Measurements from ENCODE around the gene CYP46A1.
"Not testable (repeated sequence)": the region's sequence is repeated elsewhere in the genome, so short reads cannot be mapped to it uniquely, and the experiment has no call there.

Gene CYP46A1
- 0.04 to 0.36 reads per million in 2 experiments for total RNA-seq

DNA sequence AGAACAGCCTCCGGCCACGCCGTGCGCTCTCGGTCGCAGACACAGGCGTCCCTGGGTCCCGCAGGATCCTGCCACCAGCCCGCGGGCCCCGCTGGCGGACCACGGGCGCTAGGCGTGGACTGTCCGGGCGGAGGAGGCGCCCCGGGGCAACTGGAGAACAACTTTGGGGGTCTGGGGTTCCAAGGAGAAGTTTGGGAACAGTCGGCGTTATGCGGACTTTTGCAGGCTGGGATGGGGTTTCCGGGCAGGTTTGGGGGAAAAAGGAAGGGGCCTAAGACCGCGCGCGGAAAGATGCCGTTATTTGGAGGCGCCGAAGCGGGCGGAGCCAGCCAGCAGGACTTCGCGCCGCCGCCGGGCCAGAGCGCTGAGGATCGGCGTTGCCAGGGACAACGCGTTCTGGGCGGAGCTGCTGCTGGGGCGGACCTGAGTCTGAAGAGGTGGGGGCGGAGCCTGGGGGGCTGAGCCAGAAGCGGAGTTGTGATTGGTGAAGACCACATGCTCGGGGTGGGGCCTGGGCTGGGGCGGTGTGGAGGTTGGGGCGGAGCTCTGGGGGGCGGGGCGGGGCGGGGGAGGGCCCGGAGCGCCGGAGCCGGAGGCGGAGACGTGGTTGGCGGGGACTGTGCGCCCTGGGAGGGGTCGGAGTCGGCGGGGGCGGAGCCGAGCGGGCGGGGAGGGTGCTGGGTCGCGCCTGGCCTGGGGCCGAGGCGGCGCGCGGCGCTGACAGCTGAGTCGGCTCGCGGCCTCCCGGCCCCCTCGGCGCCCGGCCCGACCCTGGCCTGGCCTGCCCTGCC lies at the start of gene CYP46A1:
TSS of gene CYP46A1 (plus strand) at position 680 of the 791 bp plus-strand sequence. CDS start 120 bp downstream, outside the sequence.
- peak; percentile 99 for DNase-seq (ENCODE audit: low read depth)

GRCh38 chr14:99634443-99634842 lies 49.7 kb upstream of the CYP46A1 start:
- DNase-seq (ENCODE audit: low read depth) = no peak

- DNase-seq (ENCODE audit: low read depth) = no peak
Observed at GRCh38 chr14:99635116-99635515, 49.0 kb upstream of the CYP46A1 start.

GRCh38 chr14:99636487-99636886 lies 47.6 kb upstream of the CYP46A1 start:
- DNase-seq (ENCODE audit: low read depth) = no peak

- DNase-seq (ENCODE audit: low read depth) = no peak
Observed at GRCh38 chr14:99637624-99638023, 46.5 kb upstream of the CYP46A1 start.

DNA sequence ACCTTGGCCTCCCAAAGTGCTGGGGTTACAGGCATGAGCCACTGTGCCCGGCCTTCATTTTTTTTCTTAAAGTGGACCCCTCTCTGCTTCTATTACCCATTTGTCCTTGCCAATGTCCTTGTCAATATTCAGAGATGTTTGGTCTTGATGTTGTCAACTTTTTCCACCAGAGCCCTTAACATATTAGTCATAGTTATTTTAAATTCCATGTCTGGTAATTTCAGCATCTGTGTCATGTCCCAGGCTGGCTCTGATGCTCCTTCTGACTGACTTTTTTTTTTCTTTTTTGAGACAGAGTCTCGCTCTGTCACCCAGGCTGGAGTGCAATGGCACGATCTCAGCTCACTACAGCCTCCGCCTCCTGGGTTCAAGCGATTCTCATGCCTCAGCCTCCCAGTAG lies 41.3 kb upstream of the CYP46A1 start:
- DNase-seq (ENCODE audit: low read depth) = not testable (repeated sequence)

DNA sequence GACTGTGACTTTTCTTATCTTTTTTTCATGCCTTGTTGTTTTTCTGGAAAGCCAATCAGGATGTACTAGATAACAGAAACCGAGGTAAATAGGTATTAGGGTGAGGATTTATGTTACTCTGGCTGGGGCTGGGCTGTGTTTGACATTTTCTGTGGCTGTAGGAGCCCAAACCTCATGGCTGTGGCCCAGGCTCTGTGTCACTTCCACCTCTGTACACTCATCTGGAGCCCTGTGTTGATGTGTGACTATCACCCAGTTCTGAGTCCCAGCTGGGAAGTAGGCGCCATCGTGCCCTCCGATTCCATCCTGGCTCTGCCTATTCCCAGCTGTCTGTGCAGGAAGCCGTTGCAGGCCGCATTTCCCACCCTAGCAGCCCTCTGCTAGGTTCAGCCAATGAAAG lies 40.8 kb upstream of the CYP46A1 start:
- no peak for DNase-seq (ENCODE audit: low read depth)

DNA sequence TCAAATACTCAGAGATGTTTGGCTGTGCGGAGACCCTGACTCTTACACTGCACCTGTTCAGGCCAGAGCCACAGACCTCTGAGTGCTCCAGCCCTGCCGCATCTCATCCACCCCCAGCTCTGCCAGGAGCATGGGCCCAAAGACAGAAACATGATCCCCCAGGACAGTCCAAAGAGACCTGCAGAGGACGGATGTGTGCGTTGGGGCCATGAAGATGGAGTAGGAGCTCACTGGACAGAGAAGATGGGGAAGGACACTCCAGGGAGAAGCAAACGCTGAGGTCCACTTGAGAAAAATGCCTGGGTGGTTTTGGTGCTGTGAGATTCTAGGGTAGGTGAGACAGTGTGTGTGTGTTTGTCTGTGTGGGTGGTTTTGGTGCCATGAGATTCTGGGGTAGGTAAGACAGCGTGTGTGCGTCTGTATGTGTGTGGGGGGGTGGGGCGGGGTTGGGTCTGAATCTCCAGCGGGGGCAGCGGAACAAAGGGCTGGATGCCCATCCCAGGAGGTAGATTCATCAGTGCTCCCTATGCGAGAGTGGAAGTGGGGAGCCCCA lies 40.0 kb upstream of the CYP46A1 start:
- no peak for DNase-seq (ENCODE audit: low read depth)

- no peak for DNase-seq (ENCODE audit: low read depth)
Observed at GRCh38 chr14:99644723-99645544, 39.2 kb upstream of the CYP46A1 start, which contains the start of gene HHIPL1. HHIPL1 (plus strand) TSS chr14:99645129; CDS start chr14:99645208, 79 bp downstream.

GRCh38 chr14:99645545-99646505 lies 38.3 kb upstream of the CYP46A1 start:
- DNase-seq (ENCODE audit: low read depth) = no peak

- no peak for DNase-seq (ENCODE audit: low read depth)
Observed at GRCh38 chr14:99647411-99647810, 36.7 kb upstream of the CYP46A1 start.

GRCh38 chr14:99648027-99648784 lies 35.9 kb upstream of the CYP46A1 start:
- DNase-seq (ENCODE audit: low read depth) = no peak

- DNase-seq (ENCODE audit: low read depth) = no peak
Observed at GRCh38 chr14:99649219-99649618, 34.9 kb upstream of the CYP46A1 start.

GRCh38 chr14:99649643-99650042 lies 34.5 kb upstream of the CYP46A1 start:
- DNase-seq (ENCODE audit: low read depth) = no peak

GRCh38 chr14:99650189-99650588 lies 33.9 kb upstream of the CYP46A1 start:
- no peak for DNase-seq (ENCODE audit: low read depth)

GRCh38 chr14:99651953-99652746 lies 31.9 kb upstream of the CYP46A1 start:
- no peak for DNase-seq (ENCODE audit: low read depth)

DNA sequence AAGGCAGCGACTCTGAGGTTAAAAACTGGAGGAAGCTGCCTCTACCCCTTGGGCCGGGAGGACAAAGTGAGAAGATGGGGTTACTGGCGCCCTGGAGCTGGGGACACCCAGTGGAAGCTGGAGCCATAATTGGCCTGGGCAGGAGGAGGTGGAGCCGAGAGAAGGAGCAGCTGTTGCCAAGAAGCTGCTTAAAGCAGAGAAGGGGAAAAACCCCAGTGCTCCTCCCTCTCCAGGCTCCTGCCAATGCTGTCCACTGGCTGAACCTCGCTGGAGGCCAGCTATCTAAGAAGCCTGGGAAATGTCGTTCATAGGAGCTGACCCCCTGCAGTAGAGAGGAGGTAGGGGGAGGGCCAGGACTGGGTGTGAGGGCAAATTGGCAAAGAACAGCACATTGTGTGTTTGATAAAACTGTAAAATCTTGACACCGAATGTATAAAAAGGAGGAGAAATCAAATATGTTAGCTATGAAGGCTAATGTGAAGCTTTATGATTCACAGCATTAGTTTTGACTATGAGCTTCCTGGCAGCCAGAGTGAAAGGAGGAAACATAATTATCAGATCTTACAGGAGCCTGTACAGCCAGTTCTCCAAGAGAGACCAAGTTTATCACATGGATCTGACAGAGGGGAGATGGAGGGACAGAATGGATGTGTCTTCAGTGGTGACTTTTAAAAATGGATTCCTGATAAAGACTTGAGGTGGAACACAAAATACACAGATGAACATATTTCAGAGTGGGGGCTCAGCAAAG lies 29.7 kb upstream of the CYP46A1 start:
- DNase-seq (ENCODE audit: low read depth) = no peak

GRCh38 chr14:99655521-99655920 lies 28.6 kb upstream of the CYP46A1 start:
- no peak for DNase-seq (ENCODE audit: low read depth)

DNA sequence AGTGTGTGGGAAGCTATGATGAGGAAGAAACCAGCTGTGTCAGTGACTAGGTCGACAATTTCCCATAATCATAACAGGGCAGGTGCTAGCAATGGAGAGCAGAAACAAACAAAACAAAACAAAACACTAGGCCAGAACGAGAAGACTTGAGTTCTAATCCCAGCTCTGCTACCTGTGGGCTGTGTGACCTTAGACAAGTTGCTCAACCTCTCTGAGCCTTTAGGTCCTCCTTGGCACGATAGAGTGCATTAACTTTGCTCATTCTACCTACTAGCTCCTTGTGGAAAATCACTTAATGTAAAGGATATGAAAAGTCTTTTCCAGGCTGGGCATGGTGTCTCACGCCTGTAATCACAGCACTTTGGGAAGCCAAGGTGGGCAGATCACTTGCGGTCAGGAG lies 27.9 kb upstream of the CYP46A1 start:
- DNase-seq (ENCODE audit: low read depth) = no peak

Data from T follicular helper cell (primary cell).